ENCODE results near the gene PLEKHG4B.

Gene PLEKHG4B

DNA sequence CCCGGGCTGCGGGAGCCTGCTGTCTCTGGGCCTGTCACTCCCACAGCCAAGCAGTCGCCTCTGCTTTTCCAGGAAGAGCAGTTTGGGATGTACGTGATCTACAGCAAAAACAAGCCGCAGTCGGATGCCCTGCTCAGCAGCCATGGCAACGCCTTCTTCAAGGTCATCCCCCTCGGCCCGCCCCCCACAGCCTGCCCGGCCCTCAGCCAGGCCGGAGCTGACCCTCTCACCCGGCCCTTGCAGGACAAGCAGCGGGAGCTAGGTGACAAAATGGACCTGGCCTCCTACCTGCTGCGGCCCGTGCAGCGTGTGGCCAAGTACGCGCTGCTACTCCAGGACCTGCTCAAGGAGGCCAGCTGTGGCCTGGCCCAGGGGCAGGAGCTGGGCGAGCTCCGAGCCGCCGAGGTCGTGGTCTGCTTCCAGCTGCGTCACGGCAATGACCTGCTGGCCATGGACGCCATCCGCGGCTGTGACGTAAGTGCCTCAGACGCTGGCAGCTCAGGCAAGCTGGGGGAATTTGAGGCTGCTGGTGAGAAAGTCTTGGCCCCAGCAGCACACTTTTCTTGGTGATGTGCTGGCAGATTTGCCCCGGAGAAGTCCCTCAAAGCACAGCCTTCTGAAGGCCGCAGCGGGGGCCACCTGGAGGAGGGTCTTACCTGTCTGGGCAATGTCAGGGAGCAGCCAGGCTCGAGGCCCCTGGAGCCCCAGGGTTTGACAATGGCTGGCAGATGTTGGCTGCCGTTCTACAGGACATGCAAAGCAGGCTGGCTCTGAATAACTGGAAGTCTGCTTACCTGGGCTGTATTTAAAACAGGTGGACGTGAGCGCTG, 79.2 kb downstream of the PLEKHG4B start:
- no peak for DNase-seq (ENCODE audit: low read depth)
- TF ChIP-seq, protein P1, sequence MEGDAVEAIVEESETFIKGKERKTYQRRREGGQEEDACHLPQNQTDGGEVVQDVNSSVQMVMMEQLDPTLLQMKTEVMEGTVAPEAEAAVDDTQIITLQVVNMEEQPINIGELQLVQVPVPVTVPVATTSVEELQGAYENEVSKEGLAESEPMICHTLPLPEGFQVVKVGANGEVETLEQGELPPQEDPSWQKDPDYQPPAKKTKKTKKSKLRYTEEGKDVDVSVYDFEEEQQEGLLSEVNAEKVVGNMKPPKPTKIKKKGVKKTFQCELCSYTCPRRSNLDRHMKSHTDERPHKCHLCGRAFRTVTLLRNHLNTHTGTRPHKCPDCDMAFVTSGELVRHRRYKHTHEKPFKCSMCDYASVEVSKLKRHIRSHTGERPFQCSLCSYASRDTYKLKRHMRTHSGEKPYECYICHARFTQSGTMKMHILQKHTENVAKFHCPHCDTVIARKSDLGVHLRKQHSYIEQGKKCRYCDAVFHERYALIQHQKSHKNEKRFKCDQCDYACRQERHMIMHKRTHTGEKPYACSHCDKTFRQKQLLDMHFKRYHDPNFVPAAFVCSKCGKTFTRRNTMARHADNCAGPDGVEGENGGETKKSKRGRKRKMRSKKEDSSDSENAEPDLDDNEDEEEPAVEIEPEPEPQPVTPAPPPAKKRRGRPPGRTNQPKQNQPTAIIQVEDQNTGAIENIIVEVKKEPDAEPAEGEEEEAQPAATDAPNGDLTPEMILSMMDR (IDR thresholded peaks at IDR 0.05; ENCODE audit: low read length, missing control alignments): no peak

DNA sequence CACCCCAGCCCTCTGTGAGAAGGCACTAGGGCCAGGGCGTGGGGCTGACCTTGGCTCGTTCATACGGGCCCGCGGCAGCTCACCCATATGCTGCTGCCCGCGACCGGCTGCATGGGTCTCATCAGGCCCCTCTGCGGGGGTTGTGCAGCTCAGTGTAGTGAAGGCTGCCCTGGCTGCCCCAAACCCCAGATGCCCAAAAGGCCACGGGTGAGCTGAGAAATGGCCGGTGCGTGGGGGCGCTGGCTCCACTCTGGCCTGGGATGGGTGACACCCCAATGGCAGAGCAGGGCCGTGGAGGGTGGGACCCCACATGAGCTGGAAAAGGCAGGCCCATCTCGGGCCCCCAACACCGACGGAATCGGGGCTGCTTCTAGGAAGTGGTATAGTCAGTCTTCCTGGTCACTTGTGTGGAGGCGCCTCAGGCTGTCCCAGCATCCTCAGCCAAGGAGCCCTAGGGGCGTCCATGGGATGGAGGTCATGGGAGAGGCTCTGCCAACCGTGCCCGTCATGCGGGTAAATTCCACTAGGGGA, 79.9 kb downstream of the PLEKHG4B start:
- H3K4me3 ChIP-seq (replicated peaks; ENCODE audit: low read depth, low read length): no peak overlapping the region
- DNase-seq (ENCODE audit: low read depth): no peak

More for the DNA sequence above, 79.2 kb downstream of the PLEKHG4B start:
- no peak overlapping the region for H3K4me3 ChIP-seq (replicated peaks; ENCODE audit: low read depth, low read length)

DNA sequence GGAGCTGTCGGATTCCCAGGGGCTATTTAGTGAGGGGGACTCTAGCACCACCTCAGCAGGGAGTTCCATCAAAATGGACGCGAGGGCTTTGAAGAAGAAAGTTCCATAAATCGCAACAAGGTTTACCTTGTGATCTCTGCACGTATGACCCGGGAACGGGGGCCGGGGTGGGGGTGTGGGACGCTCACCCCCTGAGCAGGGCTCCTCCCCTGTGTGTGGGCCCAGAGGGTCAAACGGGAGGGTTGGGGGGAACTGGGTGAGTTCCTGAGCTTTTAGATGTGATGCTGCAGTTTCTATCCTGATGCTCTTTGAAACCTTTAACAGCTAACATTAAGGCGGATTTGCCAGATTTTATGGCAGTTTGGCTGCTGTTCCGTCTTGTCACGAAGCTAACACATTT, 80.5 kb downstream of the PLEKHG4B start:
- TF ChIP-seq, protein P1 (IDR thresholded peaks at IDR 0.05; ENCODE audit: low read length, missing control alignments): no peak
- no peak for DNase-seq (ENCODE audit: low read depth)
- H3K4me3 ChIP-seq (replicated peaks; ENCODE audit: low read depth, low read length): no peak overlapping the region

More for the DNA sequence above, 79.9 kb downstream of the PLEKHG4B start:
- TF ChIP-seq, protein P1 (IDR thresholded peaks at IDR 0.05; ENCODE audit: low read length, missing control alignments): no peak

DNA sequence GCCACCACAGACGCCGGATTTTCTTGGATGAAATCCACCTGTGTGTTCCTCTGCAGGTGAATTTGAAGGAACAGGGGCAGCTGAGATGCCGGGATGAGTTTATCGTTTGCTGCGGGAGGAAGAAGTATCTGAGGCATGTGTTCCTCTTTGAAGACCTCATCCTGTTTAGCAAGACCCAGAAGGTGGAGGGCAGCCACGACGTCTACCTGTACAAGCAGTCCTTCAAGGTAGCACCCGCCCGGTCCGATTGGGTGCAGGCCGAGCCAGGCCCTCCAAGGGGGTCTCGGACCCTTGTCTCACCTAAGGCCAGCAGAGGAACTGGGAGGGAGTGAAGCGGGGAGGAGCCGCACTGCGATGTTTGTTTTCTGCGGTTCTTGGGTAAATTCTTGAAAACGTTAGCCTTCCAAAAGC, 80.9 kb downstream of the PLEKHG4B start:
- no peak overlapping the region for H3K4me3 ChIP-seq (replicated peaks; ENCODE audit: low read depth, low read length)
- DNase-seq (ENCODE audit: low read depth): no peak
- TF ChIP-seq, protein P1 (IDR thresholded peaks at IDR 0.05; ENCODE audit: low read length, missing control alignments): no peak

DNA sequence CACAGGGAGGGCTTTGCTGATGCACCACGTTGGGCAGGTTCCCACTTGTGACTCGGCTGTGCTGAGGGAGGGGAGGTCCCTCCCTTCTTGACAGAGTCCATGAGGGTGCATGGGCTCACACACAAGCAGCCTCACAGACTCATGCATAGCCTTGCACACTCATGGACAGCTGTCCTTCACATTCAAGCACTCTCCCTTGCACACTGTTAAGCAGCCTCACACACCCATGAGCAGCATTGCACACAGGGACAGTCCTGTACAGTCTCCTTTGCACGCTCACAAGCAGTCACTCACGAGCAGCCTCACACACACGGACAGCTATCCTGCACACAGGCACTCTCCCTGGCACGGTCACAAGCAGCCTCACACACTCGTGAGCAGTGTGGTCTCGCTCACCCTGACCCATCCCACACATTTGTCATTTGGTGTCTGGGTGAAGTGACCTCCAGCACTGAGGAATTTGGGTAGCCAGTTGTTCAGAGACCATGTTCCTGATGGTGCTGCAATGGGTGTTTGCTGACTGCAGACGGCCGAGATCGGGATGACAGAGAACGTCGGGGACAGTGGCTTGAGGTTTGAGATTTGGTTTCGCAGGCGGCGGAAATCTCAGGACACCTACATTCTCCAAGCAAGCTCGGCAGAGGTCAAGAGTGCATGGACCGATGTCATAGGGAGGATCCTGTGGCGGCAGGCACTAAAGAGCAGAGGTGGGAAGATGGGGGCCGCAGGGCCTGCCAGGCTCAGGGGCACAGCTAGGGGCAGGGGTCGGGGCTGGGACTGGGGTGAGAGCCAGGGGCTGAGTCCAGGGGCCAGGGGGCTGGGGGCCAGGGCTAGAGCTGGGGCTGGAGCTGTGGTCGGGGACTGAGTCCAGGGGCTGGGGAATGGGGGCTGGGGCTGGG, 81.7 kb downstream of the PLEKHG4B start:
- DNase-seq (ENCODE audit: low read depth): no peak
- no peak overlapping the region for H3K4me3 ChIP-seq (replicated peaks; ENCODE audit: low read depth, low read length)
- TF ChIP-seq, protein P1 (IDR thresholded peaks at IDR 0.05; ENCODE audit: low read length, missing control alignments): no peak

DNA sequence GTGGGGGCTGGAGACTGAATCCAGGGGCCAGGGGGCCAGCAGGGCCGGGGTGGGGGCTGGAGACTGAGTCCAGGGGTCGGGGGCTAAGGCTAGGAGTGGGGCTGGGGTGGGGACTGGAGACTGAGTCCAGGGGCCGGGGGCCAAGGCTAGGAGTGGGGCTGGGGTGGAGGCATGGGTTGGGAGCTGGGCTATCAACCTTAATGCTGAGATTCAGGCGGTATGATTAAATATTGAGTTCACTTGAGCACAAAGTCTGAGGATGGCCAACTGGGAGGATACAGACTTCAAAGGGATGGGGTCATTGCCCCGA, 82.3 kb downstream of the PLEKHG4B start:
- DNase-seq (ENCODE audit: low read depth): no peak
- TF ChIP-seq, protein P1 (IDR thresholded peaks at IDR 0.05; ENCODE audit: low read length, missing control alignments): no peak
- H3K4me3 ChIP-seq (replicated peaks; ENCODE audit: low read depth, low read length): no peak overlapping the region

All from fibroblast of pulmonary artery (primary cell).